Cardiac fibroblast (primary cell): Measurements from ENCODE around the gene SFMBT2.

Experiments
- DNase-seq, 2 donors: peaks; one replicate each; pipeline versions ENCODE4 v3.0.0 to v3.0.0-alpha.2; 2010; ENCODE audit warnings: low read depth in 2 of 2
- H3K4me3 ChIP-seq, 2 donors: replicated peaks in 1 of 2; 1 replicate in 1 of 2; 2 replicates in 1 of 2; pipeline ENCODE4 v1.5.1; 2011; ENCODE audit warnings: low read depth in 2 of 2, low read length in 2 of 2, mild to moderate bottlenecking in 2 of 2, moderate library complexity in 1 of 2
- TF ChIP-seq, protein P1 (sequence below): IDR thresholded peaks from one replicate; pipeline ENCODE4 v1.5.1; 2011; ENCODE audit warnings: low read depth, mild to moderate bottlenecking, low read length, inconsistent platforms

SFMBT2 gene

DNA sequence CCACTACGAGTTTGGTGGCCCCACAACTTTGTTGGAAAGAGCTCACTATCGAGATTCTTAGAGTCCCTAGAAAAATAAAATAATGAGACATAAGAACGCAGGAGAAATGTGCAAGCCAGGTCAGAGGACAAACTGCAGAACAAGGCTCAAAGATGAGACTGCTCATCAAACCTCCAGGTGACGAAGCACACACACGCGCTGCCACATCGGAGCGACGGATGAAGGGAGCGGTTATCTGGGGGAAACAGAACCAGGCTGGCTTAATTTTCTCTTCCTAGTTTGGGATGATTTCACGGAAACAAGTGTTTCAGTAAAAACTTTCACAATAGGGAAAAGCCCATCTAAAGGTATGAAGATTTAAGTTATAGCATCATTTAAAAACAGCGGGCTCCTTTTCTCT is 231.3 kb downstream of the SFMBT2 start:
- no peak overlapping the region for H3K4me3 ChIP-seq
- no peak for DNase-seq
- TF ChIP-seq, protein P1, sequence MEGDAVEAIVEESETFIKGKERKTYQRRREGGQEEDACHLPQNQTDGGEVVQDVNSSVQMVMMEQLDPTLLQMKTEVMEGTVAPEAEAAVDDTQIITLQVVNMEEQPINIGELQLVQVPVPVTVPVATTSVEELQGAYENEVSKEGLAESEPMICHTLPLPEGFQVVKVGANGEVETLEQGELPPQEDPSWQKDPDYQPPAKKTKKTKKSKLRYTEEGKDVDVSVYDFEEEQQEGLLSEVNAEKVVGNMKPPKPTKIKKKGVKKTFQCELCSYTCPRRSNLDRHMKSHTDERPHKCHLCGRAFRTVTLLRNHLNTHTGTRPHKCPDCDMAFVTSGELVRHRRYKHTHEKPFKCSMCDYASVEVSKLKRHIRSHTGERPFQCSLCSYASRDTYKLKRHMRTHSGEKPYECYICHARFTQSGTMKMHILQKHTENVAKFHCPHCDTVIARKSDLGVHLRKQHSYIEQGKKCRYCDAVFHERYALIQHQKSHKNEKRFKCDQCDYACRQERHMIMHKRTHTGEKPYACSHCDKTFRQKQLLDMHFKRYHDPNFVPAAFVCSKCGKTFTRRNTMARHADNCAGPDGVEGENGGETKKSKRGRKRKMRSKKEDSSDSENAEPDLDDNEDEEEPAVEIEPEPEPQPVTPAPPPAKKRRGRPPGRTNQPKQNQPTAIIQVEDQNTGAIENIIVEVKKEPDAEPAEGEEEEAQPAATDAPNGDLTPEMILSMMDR = no peak

DNA sequence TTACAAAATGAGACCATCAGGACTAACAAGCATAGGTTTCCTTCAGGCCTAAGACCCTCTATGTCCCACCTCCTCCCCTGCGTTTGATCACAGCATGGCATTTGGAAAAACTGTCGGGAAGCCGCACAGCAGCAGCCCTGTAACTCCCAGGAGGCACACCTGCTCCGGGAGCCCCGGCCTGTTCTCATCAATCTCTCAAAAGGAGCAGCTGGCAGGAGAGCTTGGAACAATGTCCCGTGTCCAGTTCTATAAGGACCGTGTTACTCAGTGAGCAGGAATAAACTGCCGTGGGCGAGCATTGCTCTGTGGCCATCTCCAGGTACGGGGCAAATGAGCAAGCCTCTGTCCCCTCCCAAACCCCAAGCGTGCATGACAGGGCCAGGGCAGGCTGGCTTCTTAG is 236.9 kb downstream of the SFMBT2 start:
- no peak for DNase-seq
- TF ChIP-seq, protein P1 = no peak
- H3K4me3 ChIP-seq = no peak overlapping the region

DNA sequence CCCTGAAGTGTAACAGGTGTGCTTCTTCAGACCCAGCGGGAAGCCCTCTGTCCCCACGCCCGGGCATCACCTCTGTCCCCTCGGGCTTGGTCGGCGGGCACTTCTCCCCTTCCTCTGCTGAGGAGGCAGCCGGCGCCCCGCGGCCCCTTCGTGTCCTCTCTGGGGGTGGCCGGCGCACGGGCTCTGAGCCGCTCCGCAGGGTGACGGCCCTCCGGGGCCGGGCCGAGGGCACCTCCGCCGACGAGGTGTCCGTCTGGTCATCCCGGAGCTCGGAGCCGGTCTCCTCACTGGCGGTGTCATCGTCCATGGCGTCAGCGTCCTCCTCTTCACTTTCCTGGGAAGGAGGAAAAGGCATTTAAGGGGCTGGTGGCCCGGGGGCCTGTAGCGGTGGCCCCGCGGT is 239.0 kb downstream of the SFMBT2 start:
- H3K4me3 ChIP-seq = no peak overlapping the region
- no peak for DNase-seq
- TF ChIP-seq, protein P1 = no peak

DNA sequence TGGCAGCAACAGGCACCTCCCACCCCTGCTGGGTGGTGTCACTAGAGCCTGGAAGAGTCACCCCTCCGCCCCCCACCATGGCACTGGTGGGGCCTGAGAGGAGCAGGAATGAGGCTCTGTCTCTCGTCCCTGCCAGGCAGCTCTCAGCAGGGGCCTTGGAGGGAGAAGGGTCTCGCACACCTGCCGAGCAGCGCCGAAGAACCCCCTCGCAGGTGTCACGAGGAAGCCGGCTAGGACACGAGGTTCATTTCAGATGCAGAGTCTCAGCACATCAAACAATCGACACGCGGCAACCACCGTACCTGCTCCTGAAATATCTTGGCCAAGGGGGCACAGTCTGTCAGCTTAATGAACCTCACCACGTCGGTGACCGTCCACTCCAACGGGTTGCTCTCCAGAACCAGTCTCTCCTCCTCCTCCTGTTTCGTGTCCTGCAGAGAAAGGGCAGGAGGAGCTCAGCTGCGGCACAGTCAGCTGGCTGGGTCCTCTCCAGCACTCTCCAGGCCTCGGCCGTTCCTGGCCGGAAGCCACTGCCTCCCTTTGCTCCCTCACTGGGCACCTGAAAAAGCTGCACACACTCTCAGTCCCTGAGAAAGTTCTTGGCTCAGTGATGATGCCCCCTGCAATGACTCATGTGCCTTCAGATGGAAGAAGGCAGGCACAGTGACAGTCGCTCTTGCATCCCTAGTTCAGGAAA is 240.1 kb downstream of the SFMBT2 start:
- TF ChIP-seq, protein P1 = no peak
- H3K4me3 ChIP-seq = no peak overlapping the region

DNA sequence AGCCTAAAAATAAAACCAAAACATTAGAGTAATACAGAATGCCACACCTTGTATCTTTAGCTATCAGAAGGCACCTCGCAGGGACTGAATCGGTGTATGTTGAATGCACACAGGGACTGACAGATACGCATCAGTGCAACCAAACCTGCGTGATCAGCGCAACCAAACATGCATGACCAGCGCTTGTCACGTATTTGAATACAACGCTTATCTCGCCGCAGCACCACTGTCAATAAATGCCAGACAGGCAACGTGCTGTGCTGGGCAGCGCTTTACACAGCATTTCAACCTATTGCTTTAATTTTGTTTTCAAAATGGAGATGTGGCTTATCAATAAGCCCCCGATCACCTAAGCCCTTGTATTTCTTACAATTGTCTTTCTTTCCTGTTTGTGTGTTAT is 242.4 kb downstream of the SFMBT2 start:
- H3K4me3 ChIP-seq = no peak overlapping the region
- DNase-seq = no peak
- TF ChIP-seq, protein P1 = no peak

More for the DNA sequence above, 240.1 kb downstream of the SFMBT2 start:
- no peak for DNase-seq

DNA sequence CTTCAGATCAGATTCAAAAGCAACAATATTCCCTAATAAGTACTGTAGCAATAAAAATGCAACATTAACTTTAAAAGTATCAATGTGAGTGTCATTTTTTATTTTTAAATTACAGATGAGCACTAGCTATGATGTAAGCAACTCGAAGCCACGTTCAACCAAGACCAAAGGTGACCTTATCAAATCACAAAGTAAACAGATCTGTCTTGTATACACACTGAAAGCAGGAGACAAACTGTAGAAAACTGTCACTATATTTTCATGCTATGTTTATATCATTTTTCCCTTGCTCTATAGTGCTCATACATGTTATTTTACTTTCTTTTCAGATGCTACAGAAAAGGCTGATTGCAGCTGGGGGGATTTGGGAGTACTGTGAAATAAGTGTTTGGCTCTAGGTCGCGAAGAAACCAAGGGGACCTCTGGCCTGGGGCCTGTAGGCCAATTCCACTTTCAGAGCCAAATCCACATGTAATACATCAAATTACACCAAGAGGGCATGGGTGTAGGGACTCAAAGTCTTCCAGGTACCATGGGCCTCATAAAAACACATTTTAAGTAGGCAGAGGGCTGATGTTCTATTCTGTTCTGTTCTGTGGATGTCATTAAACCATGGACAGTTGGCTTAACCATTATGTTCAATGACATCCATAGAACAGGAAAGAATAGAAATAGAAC is 245.2 kb downstream of the SFMBT2 start:
- H3K4me3 ChIP-seq = no peak overlapping the region
- TF ChIP-seq, protein P1 = no peak
- DNase-seq = no peak
